SK-N-SH treated with all-trans-retinoic acid at 6 μM for 48 hours (cell line): Measurements from ENCODE around the gene SMARCA2.

Experiments used
- ATAC-seq: fragments of 200-7000 bp; cut with Tn5 transposase; 3 replicates; pipeline ENCODE4 v1.9.1; 2020; ENCODE audit warnings: mild to moderate bottlenecking, moderate library complexity
- ARNTL ChIP-seq: fragments of 450-650 bp; formaldehyde crosslinking; IDR thresholded peaks from 2 replicates; pipeline ENCODE4 v1.5.0; 2020; ENCODE audit warnings: low read depth, mild to moderate bottlenecking, moderate library complexity, borderline replicate concordance
- BACH2 ChIP-seq: fragments of 250-450 bp; sonication (Bioruptor Pico); IDR thresholded peaks from 2 replicates; pipeline ENCODE4 v1.9.0; 2021; ENCODE audit warnings: mild to moderate bottlenecking, borderline replicate concordance
- CSDC2 ChIP-seq: fragments of 250-450 bp; sonication (Bioruptor Pico); IDR thresholded peaks from 2 replicates; pipeline ENCODE4 v1.5.0; 2020; ENCODE audit warnings: mild to moderate bottlenecking, moderate library complexity
- CSRNP3 ChIP-seq: fragments of 250-450 bp; sonication (Bioruptor Pico); IDR thresholded peaks from 2 replicates; pipeline ENCODE4 v1.5.1; 2021; ENCODE audit warnings: mild to moderate bottlenecking, moderate library complexity
- ESRRG ChIP-seq: fragments of 250-450 bp; sonication (Bioruptor Pico); IDR thresholded peaks from 2 replicates; pipeline ENCODE4 v1.6.1; 2021; ENCODE audit warnings: mild to moderate bottlenecking
- GLIS3 ChIP-seq: fragments of 250-450 bp; sonication (Bioruptor Pico); IDR thresholded peaks from 2 replicates; pipeline ENCODE4 v1.5.0; 2020; ENCODE audit warnings: mild to moderate bottlenecking, moderate library complexity
- OSR1 ChIP-seq: fragments of 250-450 bp; sonication (Bioruptor Pico); IDR thresholded peaks from 2 replicates; pipeline ENCODE4 v1.8.0; 2022; ENCODE audit warnings: moderate library complexity, mild to moderate bottlenecking, inconsistent platforms
- POU6F1 ChIP-seq: fragments of 250-450 bp; sonication (Bioruptor Pico); IDR thresholded peaks from 2 replicates; pipeline ENCODE4 v1.8.0; 2021; ENCODE audit warnings: low read depth, mild to moderate bottlenecking, moderate library complexity, borderline replicate concordance
- PPARA ChIP-seq: fragments of 250-450 bp; sonication (Bioruptor Pico); IDR thresholded peaks from 2 replicates; pipeline ENCODE4 v1.5.0; 2020; ENCODE audit warnings: mild to moderate bottlenecking, borderline replicate concordance
- RARB ChIP-seq: fragments of 250-450 bp; sonication (Bioruptor Pico); IDR thresholded peaks from 2 replicates; pipeline ENCODE4 v1.8.0; 2021; ENCODE audit warnings: mild to moderate bottlenecking, moderate library complexity
- SNAI2 ChIP-seq: fragments of 250-450 bp; sonication (Bioruptor Pico); IDR thresholded peaks from 2 replicates; pipeline ENCODE4 v1.5.0; 2020; ENCODE audit warnings: mild to moderate bottlenecking, moderate library complexity
- TCF4 ChIP-seq: fragments of 250-450 bp; sonication (Bioruptor Pico); IDR thresholded peaks from 2 replicates; pipeline ENCODE4 v1.8.0; 2021; ENCODE audit warnings: mild to moderate bottlenecking, moderate library complexity, borderline replicate concordance
- TOX ChIP-seq: fragments of 250-450 bp; sonication (Bioruptor Pico); IDR thresholded peaks from 2 replicates; pipeline ENCODE4 v1.8.0; 2021; ENCODE audit warnings: mild to moderate bottlenecking, moderate library complexity, borderline replicate concordance
- ZC3H10 ChIP-seq: fragments of 250-450 bp; sonication (Bioruptor Pico); IDR thresholded peaks from 2 replicates; pipeline ENCODE4 v1.5.1; 2021; ENCODE audit warnings: mild to moderate bottlenecking, moderate library complexity
- ZFP3 ChIP-seq: fragments of 250-450 bp; sonication (Bioruptor Pico); IDR thresholded peaks from 2 replicates; pipeline ENCODE4 v1.5.0; 2020; ENCODE audit warnings: mild to moderate bottlenecking, moderate library complexity
- ZFP30 ChIP-seq: fragments of 450-650 bp; formaldehyde crosslinking; IDR thresholded peaks from 2 replicates; pipeline ENCODE4 v1.5.0; 2022; ENCODE audit warnings: mild to moderate bottlenecking, moderate library complexity
- ZNF565 ChIP-seq: fragments of 450-650 bp; formaldehyde crosslinking; conservative IDR thresholded peaks from 2 replicates; pipeline ENCODE4 v1.5.0; 2020; ENCODE audit warnings: low read depth, mild to moderate bottlenecking, moderate library complexity
- ZNF70 ChIP-seq: fragments of 450-650 bp; formaldehyde crosslinking; IDR thresholded peaks from 2 replicates; pipeline ENCODE4 v1.5.0; 2020; ENCODE audit warnings: mild to moderate bottlenecking, moderate library complexity
- ZNF8 ChIP-seq: fragments of 450-650 bp; formaldehyde crosslinking; IDR thresholded peaks from 2 replicates; pipeline ENCODE4 v1.5.0; 2020; ENCODE audit warnings: mild to moderate bottlenecking, moderate library complexity
- TF ChIP-seq, protein P1 (sequence below): fragments of 250-450 bp; sonication (Bioruptor Pico); IDR thresholded peaks from 2 replicates; pipeline ENCODE4 v1.8.0; 2020; ENCODE audit warnings: mild to moderate bottlenecking, moderate library complexity, borderline replicate concordance
- TF ChIP-seq, protein P2 (sequence below): fragments of 250-450 bp; sonication (Bioruptor Pico); IDR thresholded peaks from 2 replicates; pipeline ENCODE4 v1.5.1; 2020; ENCODE audit warnings: low read depth, mild to moderate bottlenecking, moderate library complexity
- TF ChIP-seq, protein P3 (sequence below): fragments of 250-450 bp; sonication (Bioruptor Pico); IDR thresholded peaks from 2 replicates; pipeline ENCODE4 v1.5.0; 2020; ENCODE audit warnings: mild to moderate bottlenecking, moderate library complexity

The SMARCA2 gene

GRCh38 chr9:2065704-2066103 lies 50.6 kb downstream of the SMARCA2 start:
- TF ChIP-seq ZC3H10, result no peak
- TF ChIP-seq TOX (CRISPR knock-in tag), result no peak
- TF ChIP-seq RARB, result no peak
- TF ChIP-seq ZFP30, result no peak
- TF ChIP-seq ZFP3 (CRISPR knock-in tag), result no peak
- TF ChIP-seq, protein P1, sequence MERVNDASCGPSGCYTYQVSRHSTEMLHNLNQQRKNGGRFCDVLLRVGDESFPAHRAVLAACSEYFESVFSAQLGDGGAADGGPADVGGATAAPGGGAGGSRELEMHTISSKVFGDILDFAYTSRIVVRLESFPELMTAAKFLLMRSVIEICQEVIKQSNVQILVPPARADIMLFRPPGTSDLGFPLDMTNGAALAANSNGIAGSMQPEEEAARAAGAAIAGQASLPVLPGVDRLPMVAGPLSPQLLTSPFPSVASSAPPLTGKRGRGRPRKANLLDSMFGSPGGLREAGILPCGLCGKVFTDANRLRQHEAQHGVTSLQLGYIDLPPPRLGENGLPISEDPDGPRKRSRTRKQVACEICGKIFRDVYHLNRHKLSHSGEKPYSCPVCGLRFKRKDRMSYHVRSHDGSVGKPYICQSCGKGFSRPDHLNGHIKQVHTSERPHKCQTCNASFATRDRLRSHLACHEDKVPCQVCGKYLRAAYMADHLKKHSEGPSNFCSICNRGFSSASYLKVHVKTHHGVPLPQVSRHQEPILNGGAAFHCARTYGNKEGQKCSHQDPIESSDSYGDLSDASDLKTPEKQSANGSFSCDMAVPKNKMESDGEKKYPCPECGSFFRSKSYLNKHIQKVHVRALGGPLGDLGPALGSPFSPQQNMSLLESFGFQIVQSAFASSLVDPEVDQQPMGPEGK (CRISPR knock-in tag), result no peak
- no peak for TF ChIP-seq ZNF70 (CRISPR knock-in tag)
- no peak for TF ChIP-seq OSR1 (CRISPR knock-in tag)
- TF ChIP-seq ZNF8, result no peak
- TF ChIP-seq, protein P2, sequence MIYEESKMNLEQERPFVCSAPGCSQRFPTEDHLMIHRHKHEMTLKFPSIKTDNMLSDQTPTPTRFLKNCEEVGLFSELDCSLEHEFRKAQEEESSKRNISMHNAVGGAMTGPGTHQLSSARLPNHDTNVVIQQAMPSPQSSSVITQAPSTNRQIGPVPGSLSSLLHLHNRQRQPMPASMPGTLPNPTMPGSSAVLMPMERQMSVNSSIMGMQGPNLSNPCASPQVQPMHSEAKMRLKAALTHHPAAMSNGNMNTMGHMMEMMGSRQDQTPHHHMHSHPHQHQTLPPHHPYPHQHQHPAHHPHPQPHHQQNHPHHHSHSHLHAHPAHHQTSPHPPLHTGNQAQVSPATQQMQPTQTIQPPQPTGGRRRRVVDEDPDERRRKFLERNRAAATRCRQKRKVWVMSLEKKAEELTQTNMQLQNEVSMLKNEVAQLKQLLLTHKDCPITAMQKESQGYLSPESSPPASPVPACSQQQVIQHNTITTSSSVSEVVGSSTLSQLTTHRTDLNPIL (CRISPR knock-in tag), result no peak
- no peak for TF ChIP-seq ESRRG (CRISPR knock-in tag)
- no peak for TF ChIP-seq SNAI2
- TF ChIP-seq PPARA (CRISPR knock-in tag), result no peak
- TF ChIP-seq ZNF565 (CRISPR knock-in tag), result no peak
- TF ChIP-seq, protein P3, sequence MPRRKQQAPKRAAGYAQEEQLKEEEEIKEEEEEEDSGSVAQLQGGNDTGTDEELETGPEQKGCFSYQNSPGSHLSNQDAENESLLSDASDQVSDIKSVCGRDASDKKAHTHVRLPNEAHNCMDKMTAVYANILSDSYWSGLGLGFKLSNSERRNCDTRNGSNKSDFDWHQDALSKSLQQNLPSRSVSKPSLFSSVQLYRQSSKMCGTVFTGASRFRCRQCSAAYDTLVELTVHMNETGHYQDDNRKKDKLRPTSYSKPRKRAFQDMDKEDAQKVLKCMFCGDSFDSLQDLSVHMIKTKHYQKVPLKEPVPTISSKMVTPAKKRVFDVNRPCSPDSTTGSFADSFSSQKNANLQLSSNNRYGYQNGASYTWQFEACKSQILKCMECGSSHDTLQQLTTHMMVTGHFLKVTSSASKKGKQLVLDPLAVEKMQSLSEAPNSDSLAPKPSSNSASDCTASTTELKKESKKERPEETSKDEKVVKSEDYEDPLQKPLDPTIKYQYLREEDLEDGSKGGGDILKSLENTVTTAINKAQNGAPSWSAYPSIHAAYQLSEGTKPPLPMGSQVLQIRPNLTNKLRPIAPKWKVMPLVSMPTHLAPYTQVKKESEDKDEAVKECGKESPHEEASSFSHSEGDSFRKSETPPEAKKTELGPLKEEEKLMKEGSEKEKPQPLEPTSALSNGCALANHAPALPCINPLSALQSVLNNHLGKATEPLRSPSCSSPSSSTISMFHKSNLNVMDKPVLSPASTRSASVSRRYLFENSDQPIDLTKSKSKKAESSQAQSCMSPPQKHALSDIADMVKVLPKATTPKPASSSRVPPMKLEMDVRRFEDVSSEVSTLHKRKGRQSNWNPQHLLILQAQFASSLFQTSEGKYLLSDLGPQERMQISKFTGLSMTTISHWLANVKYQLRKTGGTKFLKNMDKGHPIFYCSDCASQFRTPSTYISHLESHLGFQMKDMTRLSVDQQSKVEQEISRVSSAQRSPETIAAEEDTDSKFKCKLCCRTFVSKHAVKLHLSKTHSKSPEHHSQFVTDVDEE (CRISPR knock-in tag), result no peak
- TF ChIP-seq POU6F1 (CRISPR knock-in tag), result no peak
- no peak for TF ChIP-seq TCF4 (CRISPR knock-in tag)
- no peak for TF ChIP-seq BACH2
- no peak for TF ChIP-seq CSRNP3 (CRISPR knock-in tag)
- no peak for TF ChIP-seq ARNTL (CRISPR knock-in tag)
- no peak for ATAC-seq

DNA sequence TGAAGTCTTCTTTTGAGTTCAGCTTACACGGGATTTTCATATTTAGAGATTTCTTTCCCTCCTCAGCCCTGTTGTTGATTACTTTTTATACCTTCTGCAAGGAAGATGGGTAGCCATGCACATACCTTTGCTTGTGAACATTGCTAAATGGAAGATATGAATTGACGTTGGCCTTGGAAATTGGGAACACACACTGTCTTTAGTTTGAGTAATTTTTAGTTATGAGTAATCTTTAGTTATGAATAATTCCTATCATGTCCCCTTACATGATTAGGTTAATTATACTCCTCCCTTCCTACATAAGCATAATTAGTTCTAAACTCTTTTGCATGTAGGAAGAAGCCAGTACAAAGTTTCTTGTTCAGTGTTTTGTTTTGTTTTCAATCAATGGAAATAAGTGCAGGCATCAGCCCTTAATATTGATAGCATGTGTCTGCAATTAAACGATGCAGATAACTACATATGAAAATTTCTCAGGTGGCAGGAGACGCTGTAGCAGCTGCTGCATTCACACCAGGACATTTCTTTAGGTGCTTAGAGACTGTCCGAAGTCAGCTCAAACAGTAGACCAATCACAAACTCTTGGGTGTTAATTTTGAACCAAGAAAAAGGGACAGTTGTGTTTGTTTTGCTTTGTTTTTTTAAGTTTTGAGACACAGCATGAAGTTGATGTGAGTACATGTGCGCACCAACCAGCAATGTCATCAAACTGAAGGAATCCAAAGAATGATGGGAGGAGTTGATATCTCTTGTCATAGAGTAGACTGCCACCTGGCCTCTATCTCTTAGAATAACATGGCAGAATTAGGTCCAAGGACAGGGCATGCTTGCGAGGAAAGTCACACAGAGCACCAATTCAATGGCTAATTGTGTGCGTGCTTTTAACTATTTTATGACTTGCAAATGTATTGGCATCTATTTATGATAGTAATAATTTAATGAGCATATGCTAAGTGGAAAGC lies 51.4 kb downstream of the SMARCA2 start:
- TF ChIP-seq BACH2, result no peak
- TF ChIP-seq, protein P3 (CRISPR knock-in tag), result no peak
- TF ChIP-seq ZNF8, result no peak
- TF ChIP-seq ESRRG (CRISPR knock-in tag), result no peak
- TF ChIP-seq CSDC2 (CRISPR knock-in tag), result no peak
- no peak for TF ChIP-seq GLIS3 (CRISPR knock-in tag)
- TF ChIP-seq ZNF70 (CRISPR knock-in tag), result no peak
- TF ChIP-seq PPARA (CRISPR knock-in tag), result no peak
- no peak for TF ChIP-seq ZNF565 (CRISPR knock-in tag)
- no peak for TF ChIP-seq ZC3H10
- peak; percentile 67; the same call in 2 of the 3 replicates for ATAC-seq
